Right lung (tissue), 5 donors: ENCODE results near the gene DYRK2. TPM values are rescaled to one million over a fixed set of nuclear protein-coding genes. Genes with fewer than 3 reads are reported as not detected.

ENCODE experiments used
- DNase-seq, 2 donors: peaks; one replicate each; pipeline ENCODE4 v3.0.0-alpha.2; 2013
- polyA plus RNA-seq, 5 donors: library from polyadenylated mRNA; unstranded; fragments of 120-200 nt; gene quantifications; one replicate each; pipeline versions ENCODE4 v1.2.1 to v1.2.3, GENCODE V29; 2013; ENCODE audit warnings: inconsistent platforms in 1 of 5, low replicate concordance in 1 of 5; ENCODE audit not compliant: insufficient read length in 5 of 5, insufficient read depth in 1 of 5

Gene DYRK2
- polyA plus RNA-seq, 5 donors: 17.9 to 24.1 (median 22.7) TPM

- peak; percentile 36 to 42 for DNase-seq
Measured at GRCh38 chr12:67698672-67699581, 50.4 kb downstream of the DYRK2 start.

- no peak for DNase-seq
Measured at GRCh38 chr12:67701121-67701520, 52.6 kb downstream of the DYRK2 start.

DNA sequence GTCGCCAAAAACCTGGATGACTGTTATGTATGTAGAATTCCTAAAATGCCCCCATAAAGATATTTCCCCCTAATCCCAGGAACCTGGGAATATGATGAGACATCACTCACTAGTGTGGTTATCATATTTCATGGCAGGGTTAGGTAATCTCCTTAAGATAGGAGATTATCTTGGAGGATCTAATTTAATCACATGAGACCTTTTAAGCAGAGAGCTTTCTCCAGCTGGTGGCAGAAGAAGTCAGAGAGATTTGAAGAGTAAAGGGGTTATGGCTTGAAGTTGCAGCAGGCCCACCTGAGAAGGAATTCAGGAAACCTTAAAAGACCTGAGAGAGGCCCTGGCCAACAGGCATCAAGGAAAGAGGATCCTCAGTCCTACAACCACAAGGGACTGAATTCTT lies 53.6 kb downstream of the DYRK2 start:
- DNase-seq: no peak

DNA sequence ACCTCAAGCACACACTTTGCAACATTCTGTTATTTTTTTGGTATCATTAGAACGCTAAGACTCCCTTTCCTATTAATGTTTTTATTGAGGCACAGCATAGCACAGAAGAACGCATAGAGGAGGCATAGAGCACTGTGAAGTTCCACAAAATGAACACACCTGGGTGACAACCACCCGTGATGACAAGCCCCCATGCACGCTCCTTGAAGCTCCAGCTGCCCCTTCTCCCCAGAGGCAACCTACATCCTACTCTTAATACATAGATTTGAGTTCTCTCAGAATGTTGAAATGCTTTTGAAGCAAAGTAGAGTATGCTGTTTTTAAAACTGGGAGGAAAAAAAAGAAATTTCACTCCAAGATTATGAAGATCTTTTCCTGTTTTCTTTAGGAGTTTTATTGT lies 55.5 kb downstream of the DYRK2 start:
- DNase-seq: no peak

GRCh38 chr12:67705394-67706370 lies 57.1 kb downstream of the DYRK2 start:
- DNase-seq: peak; percentile 47 to 59

DNA sequence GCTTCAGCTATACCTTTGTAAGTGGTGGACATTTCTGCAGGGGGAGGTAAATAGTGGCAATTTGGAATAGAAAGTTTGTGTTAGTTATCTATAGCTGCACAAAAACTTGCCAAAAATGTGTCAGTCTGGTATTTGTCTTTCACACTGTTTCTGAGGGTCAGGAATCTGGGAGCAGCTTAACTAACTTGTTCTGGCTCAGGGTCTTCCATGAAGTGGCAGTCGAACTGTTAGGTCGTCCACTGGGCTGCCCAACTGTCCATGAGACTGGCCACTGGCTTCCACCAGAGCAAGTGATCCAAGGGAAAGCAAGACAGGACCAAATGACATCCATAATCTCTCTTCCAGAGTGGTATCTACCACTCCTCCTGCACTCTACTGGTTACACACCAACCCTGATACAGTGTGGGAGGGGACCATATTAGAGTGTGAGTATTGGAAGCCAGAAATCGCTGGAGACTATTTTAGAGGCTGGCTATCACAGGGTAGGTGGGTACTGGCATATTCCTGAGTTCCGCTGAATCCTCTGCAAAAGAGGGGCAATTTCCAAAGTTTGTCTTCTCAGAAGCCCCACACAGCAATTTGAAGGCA lies 60.9 kb downstream of the DYRK2 start:
- no peak for DNase-seq

DNA sequence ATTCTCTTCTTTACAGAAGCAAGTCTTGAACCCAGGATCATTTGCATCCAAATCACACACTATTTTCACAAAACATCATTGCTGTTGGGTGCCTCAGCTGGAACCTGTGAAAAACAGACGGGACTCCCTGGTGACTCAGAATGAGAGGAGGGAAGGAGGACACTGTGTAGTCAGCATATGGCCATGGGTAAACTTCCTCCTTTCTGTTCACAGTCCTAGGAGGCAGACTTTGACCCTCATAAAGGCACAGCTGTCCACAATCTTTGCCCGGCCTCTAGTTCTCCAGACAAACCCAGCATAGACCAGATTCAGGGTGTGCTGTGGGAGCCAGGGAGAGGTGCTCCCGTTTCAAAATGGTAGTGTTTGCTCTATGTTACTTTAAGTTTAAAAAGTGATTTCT lies 62.0 kb downstream of the DYRK2 start:
- no peak for DNase-seq

DNA sequence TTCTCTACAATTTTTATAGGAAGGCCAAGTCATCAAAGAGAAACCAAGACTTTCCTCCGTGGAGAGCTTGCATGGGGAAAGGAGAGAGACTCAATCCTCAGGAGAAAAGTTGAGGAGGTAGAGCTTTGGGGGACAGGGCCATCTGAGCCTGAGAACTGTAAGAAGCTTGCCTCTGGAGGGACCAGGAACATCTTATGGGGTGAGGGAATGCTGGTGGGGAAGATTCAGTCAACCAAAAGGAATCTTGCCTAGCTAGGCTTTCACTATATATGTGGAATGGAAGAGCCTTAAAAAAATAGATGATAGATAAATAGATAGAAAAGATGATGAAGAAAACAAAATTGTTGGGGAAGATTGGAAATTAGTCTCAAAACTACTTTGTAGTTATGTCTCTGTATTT lies 63.5 kb downstream of the DYRK2 start:
- no peak for DNase-seq

- no peak for DNase-seq
Measured at GRCh38 chr12:67714648-67715047, 66.1 kb downstream of the DYRK2 start.
